Loucy (cell line): ENCODE results near the gene UNC13B.

Source experiments
- H2AFZ ChIP-seq: fragments of 200-600 bp; sonication (generic); 2 replicates; pipeline ENCODE4 v1.6.0; 2016; ENCODE audit warnings: antibody characterized with exemption, mild to moderate bottlenecking, low read length, moderate library complexity
- H3F3A ChIP-seq: fragments of 200-600 bp; 2 replicates; pipeline ENCODE4 v1.6.0; 2016; ENCODE audit warnings: antibody characterized with exemption, low read depth, mild to moderate bottlenecking
- H3K27me3 ChIP-seq: fragments of 200-600 bp; sonication (generic); 2 replicates; pipeline ENCODE4 v1.6.1; 2014; ENCODE audit warnings: low read length, mild to moderate bottlenecking; ENCODE audit not compliant: insufficient read depth, poor library complexity, severe bottlenecking
- H3K36me3 ChIP-seq: fragments of 200-600 bp; sonication (generic); 2 replicates; pipeline ENCODE4 v1.6.1; 2016; ENCODE audit warnings: low read length; ENCODE audit not compliant: insufficient read depth
- H3K4me1 ChIP-seq: fragments of 200-600 bp; sonication (generic); 2 replicates; pipeline ENCODE4 v1.5.1; 2014; ENCODE audit warnings: low read length, mild to moderate bottlenecking; ENCODE audit not compliant: insufficient read depth, poor library complexity, severe bottlenecking
- H3K4me2 ChIP-seq: fragments of 200-600 bp; sonication (generic); 2 replicates; pipeline ENCODE4 v1.6.0; 2014; ENCODE audit warnings: antibody characterized with exemption, low read length, low read depth, mild to moderate bottlenecking; ENCODE audit not compliant: poor library complexity, severe bottlenecking
- H3K4me3 ChIP-seq: fragments of 200-600 bp; sonication (generic); 2 replicates; pipeline ENCODE4 v1.5.1; 2014; ENCODE audit warnings: low read length, mild to moderate bottlenecking, mixed read lengths; ENCODE audit not compliant: poor library complexity, severe bottlenecking
- H3K79me2 ChIP-seq: fragments of 200-600 bp; sonication (generic); 2 replicates; pipeline ENCODE4 v1.6.1; 2014; ENCODE audit warnings: low read length; ENCODE audit not compliant: insufficient read depth
- H3K9ac ChIP-seq: fragments of 200-600 bp; sonication (generic); 2 replicates; pipeline ENCODE4 v1.6.0; 2014; ENCODE audit warnings: mild to moderate bottlenecking, low read depth, low read length, moderate library complexity; ENCODE audit not compliant: poor library complexity, severe bottlenecking
- H3K9me2 ChIP-seq: fragments of 200-600 bp; sonication (generic); replicated peaks from 2 replicates; pipeline ENCODE4 v1.6.1; 2016; ENCODE audit warnings: low read depth, low read length, mixed read lengths
- H3K9me3 ChIP-seq: fragments of 200-600 bp; sonication (generic); 2 replicates; pipeline ENCODE4 v1.6.1; 2014; ENCODE audit warnings: mild to moderate bottlenecking, antibody characterized with exemption, low read length, low read depth; ENCODE audit not compliant: insufficient read depth
- H4K20me1 ChIP-seq: fragments of 200-600 bp; sonication (generic); 2 replicates; pipeline ENCODE4 v1.6.0; 2014; ENCODE audit warnings: antibody characterized with exemption, low read length, mild to moderate bottlenecking; ENCODE audit not compliant: insufficient read depth, poor library complexity, severe bottlenecking
- CTCF ChIP-seq: fragments of 200-600 bp; sonication (generic); conservative IDR thresholded peaks from 2 replicates; pipeline ENCODE4 v1.5.1; 2014; ENCODE audit warnings: mild to moderate bottlenecking, antibody characterized with exemption, low read length
- EZH2phosphoT487 ChIP-seq: fragments of 200-600 bp; IDR thresholded peaks from 2 replicates; pipeline ENCODE4 v1.6.1; 2018; ENCODE audit warnings: antibody characterized with exemption, mild to moderate bottlenecking, moderate library complexity, borderline replicate concordance

UNC13B gene

GRCh38 chr9:35340046-35340445 lies 178.2 kb downstream of the UNC13B start:
- Histone ChIP-seq H3K27me3 (no peaks in the 10 kb centered on the region), H3F3A (no peaks in the 10 kb centered on the region), H4K20me1 (no peaks in the 10 kb centered on the region), H3K4me2 (no peak overlapping the region), H3K4me3 (no peak overlapping the region), H3K9ac (no peak overlapping the region), H3K9me3 (no peaks in the 10 kb centered on the region), H3K4me1 (peaks cover 9% of the 10 kb centered on the region), H2AFZ (no peak overlapping the region), H3K9me2 (no peaks in the 10 kb centered on the region), H3K36me3 (no peaks in the 10 kb centered on the region), H3K79me2 (no peaks in the 10 kb centered on the region)
- TF ChIP-seq EZH2phosphoT487 (no peak), CTCF (no peak)

GRCh38 chr9:35341021-35341420 lies 179.2 kb downstream of the UNC13B start:
- Histone ChIP-seq H3K9me3 (no peaks in the 10 kb centered on the region), H3K4me2 (no peak overlapping the region), H3K9ac (no peak overlapping the region), H4K20me1 (no peaks in the 10 kb centered on the region), H3K79me2 (no peaks in the 10 kb centered on the region), H3K9me2 (no peaks in the 10 kb centered on the region), H3K4me3 (no peak overlapping the region), H3F3A (no peaks in the 10 kb centered on the region), H3K4me1 (peaks cover 9% of the 10 kb centered on the region), H2AFZ (no peak overlapping the region), H3K27me3 (no peaks in the 10 kb centered on the region), H3K36me3 (no peaks in the 10 kb centered on the region)
- TF ChIP-seq EZH2phosphoT487 (no peak), CTCF (no peak)

- Histone ChIP-seq H3F3A (no peaks in the 10 kb centered on the region), H4K20me1 (no peaks in the 10 kb centered on the region), H3K79me2 (no peaks in the 10 kb centered on the region), H3K9ac (no peak overlapping the region), H3K4me1 (peaks cover 9% of the 10 kb centered on the region), H3K9me2 (no peaks in the 10 kb centered on the region), H2AFZ (no peak overlapping the region), H3K9me3 (no peaks in the 10 kb centered on the region), H3K4me3 (no peak overlapping the region), H3K4me2 (no peak overlapping the region), H3K36me3 (no peaks in the 10 kb centered on the region), H3K27me3 (no peaks in the 10 kb centered on the region)
- no peak for TF ChIP-seq EZH2phosphoT487
- TF ChIP-seq CTCF: no peak
Observed at GRCh38 chr9:35341585-35341984, 179.8 kb downstream of the UNC13B start.
